Loucy (cell line): Measurements from ENCODE around the gene CIROP.

Experiments
- H2AFZ ChIP-seq: fragments of 200-600 bp; sonication (generic); 2 replicates; pipeline ENCODE4 v1.6.0; 2016; ENCODE audit warnings: antibody characterized with exemption, mild to moderate bottlenecking, low read length, moderate library complexity
- H3F3A ChIP-seq: fragments of 200-600 bp; 2 replicates; pipeline ENCODE4 v1.6.0; 2016; ENCODE audit warnings: antibody characterized with exemption, low read depth, mild to moderate bottlenecking
- H3K27me3 ChIP-seq: fragments of 200-600 bp; sonication (generic); 2 replicates; pipeline ENCODE4 v1.6.1; 2014; ENCODE audit warnings: low read length, mild to moderate bottlenecking; ENCODE audit not compliant: insufficient read depth, poor library complexity, severe bottlenecking
- H3K36me3 ChIP-seq: fragments of 200-600 bp; sonication (generic); 2 replicates; pipeline ENCODE4 v1.6.1; 2016; ENCODE audit warnings: low read length; ENCODE audit not compliant: insufficient read depth
- H3K4me1 ChIP-seq: fragments of 200-600 bp; sonication (generic); 2 replicates; pipeline ENCODE4 v1.5.1; 2014; ENCODE audit warnings: low read length, mild to moderate bottlenecking; ENCODE audit not compliant: insufficient read depth, poor library complexity, severe bottlenecking
- H3K4me2 ChIP-seq: fragments of 200-600 bp; sonication (generic); 2 replicates; pipeline ENCODE4 v1.6.0; 2014; ENCODE audit warnings: antibody characterized with exemption, low read length, low read depth, mild to moderate bottlenecking; ENCODE audit not compliant: poor library complexity, severe bottlenecking
- H3K4me3 ChIP-seq: fragments of 200-600 bp; sonication (generic); 2 replicates; pipeline ENCODE4 v1.5.1; 2014; ENCODE audit warnings: low read length, mild to moderate bottlenecking, mixed read lengths; ENCODE audit not compliant: poor library complexity, severe bottlenecking
- H3K79me2 ChIP-seq: fragments of 200-600 bp; sonication (generic); 2 replicates; pipeline ENCODE4 v1.6.1; 2014; ENCODE audit warnings: low read length; ENCODE audit not compliant: insufficient read depth
- H3K9ac ChIP-seq: fragments of 200-600 bp; sonication (generic); 2 replicates; pipeline ENCODE4 v1.6.0; 2014; ENCODE audit warnings: mild to moderate bottlenecking, low read depth, low read length, moderate library complexity; ENCODE audit not compliant: poor library complexity, severe bottlenecking
- H3K9me2 ChIP-seq: fragments of 200-600 bp; sonication (generic); replicated peaks from 2 replicates; pipeline ENCODE4 v1.6.1; 2016; ENCODE audit warnings: low read depth, low read length, mixed read lengths
- H3K9me3 ChIP-seq: fragments of 200-600 bp; sonication (generic); 2 replicates; pipeline ENCODE4 v1.6.1; 2014; ENCODE audit warnings: mild to moderate bottlenecking, antibody characterized with exemption, low read length, low read depth; ENCODE audit not compliant: insufficient read depth
- H4K20me1 ChIP-seq: fragments of 200-600 bp; sonication (generic); 2 replicates; pipeline ENCODE4 v1.6.0; 2014; ENCODE audit warnings: antibody characterized with exemption, low read length, mild to moderate bottlenecking; ENCODE audit not compliant: insufficient read depth, poor library complexity, severe bottlenecking
- EZH2phosphoT487 ChIP-seq: fragments of 200-600 bp; IDR thresholded peaks from 2 replicates; pipeline ENCODE4 v1.6.1; 2018; ENCODE audit warnings: antibody characterized with exemption, mild to moderate bottlenecking, moderate library complexity, borderline replicate concordance
- TF ChIP-seq, protein P1 (sequence below): fragments of 200-600 bp; sonication (generic); conservative IDR thresholded peaks from 2 replicates; pipeline ENCODE4 v1.5.1; 2014; ENCODE audit warnings: mild to moderate bottlenecking, antibody characterized with exemption, low read length

The CIROP gene

DNA sequence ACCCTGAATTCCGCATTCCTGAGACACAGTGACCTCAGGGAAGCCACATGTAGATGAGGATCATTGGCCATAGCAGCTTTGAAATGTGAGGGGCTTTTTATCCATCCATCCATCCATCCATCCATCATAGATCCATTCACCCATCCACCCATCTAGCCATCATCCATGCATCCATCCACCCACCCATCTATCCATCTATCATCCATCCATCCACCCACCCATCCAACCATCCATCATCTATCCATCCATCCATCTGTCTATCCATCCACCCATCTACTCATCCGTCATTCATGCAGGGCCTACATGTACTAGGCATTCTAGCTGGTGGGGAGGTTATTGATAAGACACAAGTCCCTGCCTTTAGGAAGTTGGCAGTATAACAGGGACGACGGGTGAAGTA is 42.2 kb upstream of the CIROP start:
- H3K4me2 ChIP-seq = no peak overlapping the region
- no peaks in the 10 kb centered on the region for H3K36me3 ChIP-seq
- H3K4me1 ChIP-seq = no peaks in the 10 kb centered on the region
- H3K79me2 ChIP-seq = no peaks in the 10 kb centered on the region
- TF ChIP-seq, protein P1, sequence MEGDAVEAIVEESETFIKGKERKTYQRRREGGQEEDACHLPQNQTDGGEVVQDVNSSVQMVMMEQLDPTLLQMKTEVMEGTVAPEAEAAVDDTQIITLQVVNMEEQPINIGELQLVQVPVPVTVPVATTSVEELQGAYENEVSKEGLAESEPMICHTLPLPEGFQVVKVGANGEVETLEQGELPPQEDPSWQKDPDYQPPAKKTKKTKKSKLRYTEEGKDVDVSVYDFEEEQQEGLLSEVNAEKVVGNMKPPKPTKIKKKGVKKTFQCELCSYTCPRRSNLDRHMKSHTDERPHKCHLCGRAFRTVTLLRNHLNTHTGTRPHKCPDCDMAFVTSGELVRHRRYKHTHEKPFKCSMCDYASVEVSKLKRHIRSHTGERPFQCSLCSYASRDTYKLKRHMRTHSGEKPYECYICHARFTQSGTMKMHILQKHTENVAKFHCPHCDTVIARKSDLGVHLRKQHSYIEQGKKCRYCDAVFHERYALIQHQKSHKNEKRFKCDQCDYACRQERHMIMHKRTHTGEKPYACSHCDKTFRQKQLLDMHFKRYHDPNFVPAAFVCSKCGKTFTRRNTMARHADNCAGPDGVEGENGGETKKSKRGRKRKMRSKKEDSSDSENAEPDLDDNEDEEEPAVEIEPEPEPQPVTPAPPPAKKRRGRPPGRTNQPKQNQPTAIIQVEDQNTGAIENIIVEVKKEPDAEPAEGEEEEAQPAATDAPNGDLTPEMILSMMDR = no peak
- TF ChIP-seq EZH2phosphoT487 = no peak
- H3F3A ChIP-seq = no peaks in the 10 kb centered on the region
- no peak overlapping the region for H3K4me3 ChIP-seq
- H3K27me3 ChIP-seq = no peaks in the 10 kb centered on the region
- H2AFZ ChIP-seq = no peak overlapping the region
- H3K9me3 ChIP-seq = no peaks in the 10 kb centered on the region
- H3K9me2 ChIP-seq = no peaks in the 10 kb centered on the region
- no peaks in the 10 kb centered on the region for H4K20me1 ChIP-seq
- H3K9ac ChIP-seq = no peak overlapping the region

DNA sequence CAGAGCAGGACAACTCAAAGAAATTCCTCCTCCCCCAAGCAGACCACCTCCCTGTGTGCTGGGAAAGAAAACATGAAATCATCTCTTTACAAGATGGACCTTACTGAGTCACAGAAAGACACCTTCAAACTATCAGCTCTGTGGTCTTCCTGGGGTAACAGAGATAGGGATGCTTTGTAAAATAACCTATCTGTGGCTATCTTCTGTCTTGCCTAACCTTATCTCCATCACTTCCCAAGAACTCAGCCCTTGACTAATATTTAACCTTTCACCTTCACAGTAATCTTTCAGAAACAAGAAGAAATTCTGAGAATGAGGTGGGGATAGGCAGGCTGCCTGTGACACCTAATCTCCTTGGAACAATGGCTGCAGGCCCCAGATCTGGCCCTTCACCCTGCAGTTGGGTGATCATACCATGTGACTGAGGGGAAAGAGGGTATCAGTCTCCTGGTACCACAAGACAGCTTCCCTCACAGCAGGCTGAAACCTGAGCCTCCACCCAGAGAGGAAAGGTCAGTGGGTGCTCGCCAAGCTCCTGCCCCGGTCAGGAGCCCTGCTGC is 41.6 kb upstream of the CIROP start:
- no peaks in the 10 kb centered on the region for H4K20me1 ChIP-seq
- H3K4me1 ChIP-seq = no peaks in the 10 kb centered on the region
- no peak overlapping the region for H3K4me2 ChIP-seq
- H3K79me2 ChIP-seq = no peaks in the 10 kb centered on the region
- H3K9me2 ChIP-seq = no peaks in the 10 kb centered on the region
- H3K4me3 ChIP-seq = no peak overlapping the region
- TF ChIP-seq EZH2phosphoT487 = no peak
- TF ChIP-seq, protein P1 = no peak
- no peak overlapping the region for H2AFZ ChIP-seq
- H3K9me3 ChIP-seq = no peaks in the 10 kb centered on the region
- H3K36me3 ChIP-seq = no peaks in the 10 kb centered on the region
- no peaks in the 10 kb centered on the region for H3K27me3 ChIP-seq
- no peaks in the 10 kb centered on the region for H3F3A ChIP-seq
- H3K9ac ChIP-seq = no peak overlapping the region

DNA sequence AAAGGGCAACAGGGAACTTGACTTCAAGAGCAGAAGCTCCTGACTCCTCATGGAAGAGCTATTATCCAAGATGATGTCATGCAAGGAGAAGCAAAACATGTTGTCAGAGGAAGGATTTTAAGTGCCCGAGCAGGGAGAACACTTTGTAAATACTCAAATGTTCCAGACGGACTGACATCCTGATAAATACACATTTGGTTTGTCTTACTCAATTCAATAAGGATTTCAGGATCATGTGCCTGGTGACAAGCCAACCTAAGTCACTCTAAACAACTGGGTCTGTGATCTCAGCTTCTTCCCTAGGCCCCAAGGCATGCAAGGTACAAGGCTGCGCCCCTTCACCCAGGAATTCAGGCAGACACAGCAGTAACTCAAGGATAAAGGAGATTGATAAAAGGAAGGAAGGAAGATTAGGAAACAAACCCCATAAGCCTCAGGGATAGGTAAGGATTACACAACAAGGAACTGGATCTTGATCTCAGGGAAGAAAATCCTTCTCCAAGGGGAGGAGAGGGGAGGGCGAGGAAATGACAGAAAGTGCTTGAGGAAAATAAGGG is 41.1 kb upstream of the CIROP start:
- no peaks in the 10 kb centered on the region for H3K27me3 ChIP-seq
- H3K4me3 ChIP-seq = no peak overlapping the region
- no peaks in the 10 kb centered on the region for H3K79me2 ChIP-seq
- no peaks in the 10 kb centered on the region for H3F3A ChIP-seq
- H3K4me2 ChIP-seq = no peak overlapping the region
- TF ChIP-seq EZH2phosphoT487 = no peak
- TF ChIP-seq, protein P1 = no peak
- H2AFZ ChIP-seq = no peak overlapping the region
- H3K9me3 ChIP-seq = no peaks in the 10 kb centered on the region
- no peaks in the 10 kb centered on the region for H4K20me1 ChIP-seq
- no peak overlapping the region for H3K9ac ChIP-seq
- H3K36me3 ChIP-seq = no peaks in the 10 kb centered on the region
- H3K4me1 ChIP-seq = no peaks in the 10 kb centered on the region
- H3K9me2 ChIP-seq = no peaks in the 10 kb centered on the region
